Keratinocyte (primary cell): ENCODE results near the gene OR14A2. TPM values are rescaled to one million over a fixed set of nuclear protein-coding genes. Genes with fewer than 3 reads are reported as not detected.

Experiments
- DNase-seq: peaks from one replicate; pipeline ENCODE4 v3.0.0-alpha.2; 2011; ENCODE audit warnings: low read depth, missing footprints, low spot score
- FAIRE-seq: peaks from 2 replicates; lab custom pipeline; 2011; peaks lifted over from hg19 to GRCh38; lab: Jason Lieb, UNC
- H2AFZ ChIP-seq: 2 replicates; pipeline ENCODE4 v1.6.0; 2012; ENCODE audit warnings: low read length, control low read depth, inconsistent platforms; ENCODE audit not compliant: control insufficient read depth
- H3K27ac ChIP-seq: 2 replicates; pipeline ENCODE4 v1.5.1; 2011; ENCODE audit warnings: low read length; ENCODE audit not compliant: control insufficient read depth, insufficient read depth
- H3K27me3 ChIP-seq: 3 replicates; pipeline ENCODE4 v1.6.0; 2011; ENCODE audit warnings: low read length; ENCODE audit not compliant: control insufficient read depth, insufficient read depth; ENCODE audit errors: extremely low read depth
- H3K36me3 ChIP-seq, 2 experiments: 2 replicates in 1 of 2; 3 replicates in 1 of 2; pipeline ENCODE4 v1.5.1; 2011; ENCODE audit warnings: low read length in 2 of 2, mild to moderate bottlenecking in 1 of 2; ENCODE audit not compliant: control insufficient read depth in 2 of 2, insufficient read depth in 2 of 2; ENCODE audit errors: extremely low read depth in 1 of 2
- H3K4me1 ChIP-seq: 3 replicates; pipeline ENCODE4 v1.5.1; 2011; ENCODE audit warnings: low read length; ENCODE audit not compliant: control insufficient read depth, insufficient read depth; ENCODE audit errors: extremely low read depth
- H3K4me2 ChIP-seq: 3 replicates; pipeline ENCODE4 v1.6.0; 2011; ENCODE audit warnings: low read depth, low read length; ENCODE audit not compliant: control insufficient read depth, insufficient read depth; ENCODE audit errors: extremely low read depth
- H3K4me3 ChIP-seq, 3 experiments: fragments of 200-600 bp in 1 of 3; sonication (generic) in 1 of 3; 2 replicates in 2 of 3; 3 replicates in 1 of 3; pipeline ENCODE4 v1.5.1; 2011 to 2016; ENCODE audit warnings: low read length in 3 of 3, mild to moderate bottlenecking in 3 of 3, control low read depth in 2 of 3, inconsistent platforms in 1 of 3, low read depth in 1 of 3, mixed read lengths in 1 of 3, mixed run types in 1 of 3, moderate library complexity in 1 of 3; ENCODE audit not compliant: control insufficient read depth in 2 of 3, insufficient read depth in 2 of 3; ENCODE audit errors: extremely low read depth in 1 of 3
- H3K79me2 ChIP-seq: 2 replicates; pipeline ENCODE4 v1.6.0; 2012; ENCODE audit warnings: low read length; ENCODE audit not compliant: control insufficient read depth, insufficient read depth
- H3K9ac ChIP-seq: 3 replicates; pipeline ENCODE4 v1.6.0; 2011; ENCODE audit warnings: low read length; ENCODE audit not compliant: control insufficient read depth, insufficient read depth; ENCODE audit errors: extremely low read depth
- H3K9me1 ChIP-seq: 3 replicates; pipeline ENCODE4 v1.6.0; 2011; ENCODE audit warnings: low read length; ENCODE audit not compliant: control insufficient read depth, insufficient read depth; ENCODE audit errors: extremely low read depth
- H3K9me3 ChIP-seq: 2 replicates; pipeline ENCODE4 v1.5.1; 2012; ENCODE audit warnings: low read depth, low read length; ENCODE audit not compliant: control insufficient read depth
- H4K20me1 ChIP-seq: 3 replicates; pipeline ENCODE4 v1.6.0; 2011; ENCODE audit warnings: low read length; ENCODE audit not compliant: control insufficient read depth, insufficient read depth; ENCODE audit errors: extremely low read depth
- EZH2 ChIP-seq: IDR thresholded peaks from one replicate; pipeline ENCODE4 v1.6.1; 2012; ENCODE audit warnings: inconsistent platforms, mild to moderate bottlenecking, low read length, moderate library complexity
- dilution Hi-C: fragments of 300-500 bp; cut with MboI; formaldehyde crosslinking; loops from one replicate; pipeline ENCODE4 v1.7.0; 2020; ENCODE audit warnings: low sequenced_read_pairs; ENCODE audit not compliant: extremely low pct_ligation_motif_present
- polyA plus RNA-seq, 5 experiments: library from polyadenylated mRNA; depleted of rRNA in 3 of 5; stranded (reverse) in 3 of 5; stranded (forward) in 1 of 5; unstranded in 1 of 5; fragments of >200 nt; gene quantifications; 1 replicate in 1 of 5; 2 replicates in 3 of 5; 3 replicates in 1 of 5; pipeline versions ENCODE4 v1.2.1 to v1.2.3, GENCODE V29; 2011 to 2012; ENCODE audit warnings: missing spikeins in 2 of 5, low read depth in 1 of 5, low replicate concordance in 1 of 5
- TF ChIP-seq, protein P1 (sequence below), 3 experiments: IDR thresholded peaks in 1 of 3; conservative IDR thresholded peaks in 1 of 3; optimal IDR thresholded peaks in 1 of 3; 2 replicates in 2 of 3; 3 replicates in 1 of 3; pipeline versions ENCODE3 to v1.5.1; 2011; ENCODE audit warnings: low read length in 3 of 3, mild to moderate bottlenecking in 3 of 3, moderate library complexity in 2 of 3, control low read depth in 1 of 3, inconsistent platforms in 1 of 3; ENCODE audit not compliant: insufficient read depth in 2 of 3; ENCODE audit errors: extremely low read depth in 1 of 3

Gene OR14A2
- polyA plus RNA-seq, 1 donor (not counting 4 experiments of a cell fraction or from before 2014, with no cell fraction given), result not detected

DNA sequence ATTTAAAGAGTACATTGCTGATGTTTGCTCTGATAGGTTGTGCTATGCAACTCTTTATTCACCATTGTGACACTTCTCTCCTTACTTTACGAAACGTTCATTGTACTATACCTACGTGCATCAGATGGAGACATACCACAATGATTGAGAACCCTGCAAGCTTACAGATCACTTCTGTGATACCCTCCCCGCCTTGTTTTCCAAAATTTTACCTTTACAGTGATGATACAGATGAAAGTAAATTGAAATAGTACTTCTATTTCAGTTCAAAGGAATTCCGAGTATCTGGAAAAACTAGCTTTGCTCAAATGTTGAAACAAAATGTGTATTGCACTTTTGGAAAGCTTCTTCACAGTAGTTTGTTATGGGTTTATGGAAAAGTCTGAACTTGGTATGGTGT, 6.2 kb downstream of the OR14A2 start:
- H3K9me1 ChIP-seq, result no peaks in the 10 kb centered on the region

DNA sequence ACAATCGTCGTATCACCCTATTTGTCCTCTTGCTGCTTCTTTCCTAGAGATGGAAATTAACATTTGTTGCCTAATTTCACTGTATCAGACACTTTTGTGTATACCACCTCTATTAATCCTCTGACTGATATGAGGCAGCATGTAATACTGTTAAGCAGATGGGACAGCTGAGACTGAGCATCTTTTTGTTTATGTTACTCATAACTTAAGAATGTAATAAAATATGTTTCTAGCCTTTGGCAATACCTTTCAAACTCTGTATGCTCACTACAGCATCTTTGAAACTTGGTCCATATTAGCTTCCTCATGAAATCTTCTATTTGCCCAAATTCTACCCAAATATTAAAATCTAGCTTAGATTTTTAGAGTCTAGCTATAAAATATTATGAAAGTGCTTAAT, 7.2 kb downstream of the OR14A2 start:
- no peak overlapping the region for H3K27ac ChIP-seq
- no peak overlapping the region for H3K4me3 ChIP-seq
- H3K79me2 ChIP-seq, result no peaks in the 10 kb centered on the region
- FAIRE-seq (no peak), DNase-seq (no peak)
- H4K20me1 ChIP-seq, result no peaks in the 10 kb centered on the region
- no peaks in the 10 kb centered on the region for H3K9me3 ChIP-seq
- no peaks in the 10 kb centered on the region for H3K36me3 ChIP-seq
- H3K9ac ChIP-seq, result no peak overlapping the region
- no peaks in the 10 kb centered on the region for H3K4me1 ChIP-seq
- TF ChIP-seq, protein P1, sequence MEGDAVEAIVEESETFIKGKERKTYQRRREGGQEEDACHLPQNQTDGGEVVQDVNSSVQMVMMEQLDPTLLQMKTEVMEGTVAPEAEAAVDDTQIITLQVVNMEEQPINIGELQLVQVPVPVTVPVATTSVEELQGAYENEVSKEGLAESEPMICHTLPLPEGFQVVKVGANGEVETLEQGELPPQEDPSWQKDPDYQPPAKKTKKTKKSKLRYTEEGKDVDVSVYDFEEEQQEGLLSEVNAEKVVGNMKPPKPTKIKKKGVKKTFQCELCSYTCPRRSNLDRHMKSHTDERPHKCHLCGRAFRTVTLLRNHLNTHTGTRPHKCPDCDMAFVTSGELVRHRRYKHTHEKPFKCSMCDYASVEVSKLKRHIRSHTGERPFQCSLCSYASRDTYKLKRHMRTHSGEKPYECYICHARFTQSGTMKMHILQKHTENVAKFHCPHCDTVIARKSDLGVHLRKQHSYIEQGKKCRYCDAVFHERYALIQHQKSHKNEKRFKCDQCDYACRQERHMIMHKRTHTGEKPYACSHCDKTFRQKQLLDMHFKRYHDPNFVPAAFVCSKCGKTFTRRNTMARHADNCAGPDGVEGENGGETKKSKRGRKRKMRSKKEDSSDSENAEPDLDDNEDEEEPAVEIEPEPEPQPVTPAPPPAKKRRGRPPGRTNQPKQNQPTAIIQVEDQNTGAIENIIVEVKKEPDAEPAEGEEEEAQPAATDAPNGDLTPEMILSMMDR (optimal IDR thresholded peaks at IDR 0.05 in 1 of 3, IDR thresholded peaks at IDR 0.05 in 1 of 3, conservative IDR thresholded peaks at IDR 0.05 in 1 of 3; ENCODE audit: extremely low read depth in 1 of 3, insufficient read depth in 2 of 3, low read length in 3 of 3), result no peak
- TF ChIP-seq EZH2, result no peak
- no peaks in the 10 kb centered on the region for H3K9me1 ChIP-seq
- no peak overlapping the region for H2AFZ ChIP-seq
- dilution Hi-C loops, result no loop called here
- H3K4me2 ChIP-seq, result no peak overlapping the region
- no peaks in the 10 kb centered on the region for H3K27me3 ChIP-seq

More for the DNA sequence above, 6.2 kb downstream of the OR14A2 start:
- TF ChIP-seq, protein P1 (optimal IDR thresholded peaks at IDR 0.05 in 1 of 3, IDR thresholded peaks at IDR 0.05 in 1 of 3, conservative IDR thresholded peaks at IDR 0.05 in 1 of 3; ENCODE audit: extremely low read depth in 1 of 3, insufficient read depth in 2 of 3, low read length in 3 of 3), result no peak
- no peak for TF ChIP-seq EZH2
- no peaks in the 10 kb centered on the region for H3K9me3 ChIP-seq
- no peaks in the 10 kb centered on the region for H3K4me1 ChIP-seq
- no peak overlapping the region for H3K27ac ChIP-seq
- FAIRE-seq, result no peak
- no peak overlapping the region for H3K4me2 ChIP-seq
- no peaks in the 10 kb centered on the region for H3K79me2 ChIP-seq
- H3K27me3 ChIP-seq, result no peaks in the 10 kb centered on the region
- no peak overlapping the region for H3K4me3 ChIP-seq
- H3K9ac ChIP-seq, result no peak overlapping the region
- DNase-seq, result no peak
- no peaks in the 10 kb centered on the region for H3K36me3 ChIP-seq
- H4K20me1 ChIP-seq, result no peaks in the 10 kb centered on the region
- dilution Hi-C loops, result no loop called here
- no peak overlapping the region for H2AFZ ChIP-seq
